ENCODE data around the gene SEMA3F.
A peak's percentile ranks its signal among the peaks of the same experiment; 100 is the strongest.

Gene SEMA3F

DNA sequence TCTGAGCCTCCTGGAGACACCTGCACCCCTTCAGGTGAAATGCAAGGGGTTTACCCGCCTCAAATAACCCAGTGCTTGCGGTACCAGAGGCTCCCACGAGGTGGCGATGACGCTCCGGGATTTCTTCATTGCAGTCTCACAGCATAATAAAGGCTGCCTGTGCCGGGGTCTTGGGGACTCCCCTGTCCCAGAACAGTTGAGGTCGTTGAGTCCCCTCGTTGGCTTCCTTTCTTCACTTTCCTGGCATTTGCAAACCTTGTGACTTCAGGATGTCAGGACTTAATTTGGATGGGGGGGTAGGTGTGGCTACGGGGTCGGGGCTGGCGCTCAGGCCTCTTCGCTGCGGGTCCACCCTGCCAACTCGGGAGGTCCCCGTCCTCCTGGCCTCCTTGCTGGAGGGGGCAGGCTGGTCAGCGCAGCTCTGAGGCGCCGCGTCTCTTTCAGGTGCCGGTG, 37.6 kb downstream of the SEMA3F start:
- DNase-seq (ENCODE audit: low read depth in 2 of 2, low spot score in 1 of 2): peak; percentile 56 to 69

DNA sequence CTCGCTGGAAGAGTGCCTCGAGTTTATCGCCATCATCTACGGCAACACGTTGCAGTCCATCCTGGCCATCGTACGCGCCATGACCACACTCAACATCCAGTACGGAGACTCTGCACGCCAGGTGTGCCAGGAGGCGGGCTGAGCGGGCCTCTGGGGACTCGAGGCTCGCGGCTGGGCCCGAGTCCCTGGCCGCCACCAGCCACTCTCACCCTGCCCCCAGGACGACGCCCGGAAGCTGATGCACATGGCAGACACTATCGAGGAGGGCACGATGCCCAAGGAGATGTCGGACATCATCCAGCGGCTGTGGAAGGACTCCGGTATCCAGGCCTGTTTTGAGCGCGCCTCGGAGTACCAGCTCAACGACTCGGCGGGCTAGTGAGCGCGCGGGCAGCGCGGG, 38.2 kb downstream of the SEMA3F start:
- no peak for DNase-seq (ENCODE audit: low read depth in 2 of 2, low spot score in 1 of 2)

DNA sequence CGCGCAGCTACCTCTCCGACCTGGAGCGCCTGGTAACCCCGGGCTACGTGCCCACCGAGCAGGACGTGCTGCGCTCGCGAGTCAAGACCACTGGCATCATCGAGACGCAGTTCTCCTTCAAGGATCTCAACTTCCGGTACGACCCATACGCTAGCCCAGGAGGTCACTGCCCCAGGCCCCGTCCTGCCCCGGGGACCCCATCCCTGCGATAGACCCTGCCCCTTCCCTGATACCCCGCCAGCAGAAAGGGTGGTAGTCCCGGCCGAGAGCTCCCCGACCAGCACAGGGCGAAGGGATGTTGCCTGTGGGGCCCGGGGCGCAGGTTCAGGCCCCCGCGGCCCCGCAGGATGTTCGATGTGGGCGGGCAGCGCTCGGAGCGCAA, 38.6 kb downstream of the SEMA3F start:
- DNase-seq (ENCODE audit: low read depth in 2 of 2, low spot score in 1 of 2): no peak

DNA sequence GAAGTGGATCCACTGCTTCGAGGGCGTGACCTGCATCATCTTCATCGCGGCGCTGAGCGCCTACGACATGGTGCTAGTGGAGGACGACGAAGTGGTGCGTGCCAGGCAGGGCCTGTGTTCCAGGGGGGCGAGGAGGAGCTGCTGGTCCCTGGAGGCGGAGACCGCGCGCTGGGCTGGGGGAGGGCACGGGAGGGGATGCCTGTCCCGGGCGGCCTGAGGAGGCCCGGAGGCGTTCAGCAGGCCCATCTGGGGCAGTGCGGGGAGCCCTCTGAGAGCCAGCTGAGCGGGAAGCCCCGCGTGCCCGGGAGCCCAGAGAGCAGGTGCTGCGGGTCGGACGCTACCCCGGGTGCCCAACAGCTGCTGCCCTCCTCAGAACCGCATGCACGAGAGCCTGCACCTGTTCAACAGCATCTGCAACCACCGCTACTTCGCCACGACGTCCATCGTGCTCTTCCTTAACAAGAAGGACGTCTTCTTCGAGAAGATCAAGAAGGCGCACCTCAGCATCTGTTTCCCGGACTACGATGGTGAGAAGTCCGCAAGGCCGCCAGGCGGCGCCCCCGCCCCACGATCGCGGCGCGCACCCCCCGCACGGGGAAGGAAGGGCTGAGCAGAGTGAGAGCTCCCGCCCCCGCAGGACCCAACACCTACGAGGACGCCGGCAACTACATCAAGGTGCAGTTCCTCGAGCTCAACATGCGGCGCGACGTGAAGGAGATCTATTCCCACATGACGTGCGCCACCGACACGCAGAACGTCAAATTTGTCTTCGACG, 39.2 kb downstream of the SEMA3F start:
- peak; percentile 53 to 75 for DNase-seq (ENCODE audit: low read depth in 2 of 2, low spot score in 1 of 2)

DNA sequence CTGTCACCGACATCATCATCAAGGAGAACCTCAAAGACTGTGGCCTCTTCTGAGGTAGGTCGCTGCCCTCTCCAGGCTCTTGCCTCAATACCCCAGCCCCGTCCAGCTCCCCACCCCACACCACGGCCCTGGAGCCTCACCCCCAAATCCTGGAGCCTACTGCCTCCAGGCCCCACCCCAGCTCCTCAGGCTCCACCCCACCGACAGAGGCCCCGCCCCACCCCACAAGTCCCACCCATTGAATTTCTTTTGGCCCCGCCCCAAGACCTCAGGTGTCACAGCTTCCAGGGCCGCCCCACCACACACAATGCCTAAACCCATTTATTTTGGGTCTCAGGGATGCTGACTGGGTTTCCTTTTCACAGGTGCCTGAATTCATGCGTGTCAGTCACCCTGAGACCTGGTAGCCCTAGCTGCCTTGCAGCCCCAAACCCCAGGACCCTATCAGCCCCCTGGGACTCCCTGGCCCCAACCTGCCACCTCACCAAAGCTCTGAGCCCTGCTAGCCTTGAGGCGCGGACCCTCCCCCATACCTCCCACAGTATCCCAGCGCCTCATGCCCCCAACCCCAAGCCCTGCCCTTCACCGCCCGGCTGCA, 39.9 kb downstream of the SEMA3F start:
- no peak for DNase-seq (ENCODE audit: low read depth in 2 of 2, low spot score in 1 of 2)

DNA sequence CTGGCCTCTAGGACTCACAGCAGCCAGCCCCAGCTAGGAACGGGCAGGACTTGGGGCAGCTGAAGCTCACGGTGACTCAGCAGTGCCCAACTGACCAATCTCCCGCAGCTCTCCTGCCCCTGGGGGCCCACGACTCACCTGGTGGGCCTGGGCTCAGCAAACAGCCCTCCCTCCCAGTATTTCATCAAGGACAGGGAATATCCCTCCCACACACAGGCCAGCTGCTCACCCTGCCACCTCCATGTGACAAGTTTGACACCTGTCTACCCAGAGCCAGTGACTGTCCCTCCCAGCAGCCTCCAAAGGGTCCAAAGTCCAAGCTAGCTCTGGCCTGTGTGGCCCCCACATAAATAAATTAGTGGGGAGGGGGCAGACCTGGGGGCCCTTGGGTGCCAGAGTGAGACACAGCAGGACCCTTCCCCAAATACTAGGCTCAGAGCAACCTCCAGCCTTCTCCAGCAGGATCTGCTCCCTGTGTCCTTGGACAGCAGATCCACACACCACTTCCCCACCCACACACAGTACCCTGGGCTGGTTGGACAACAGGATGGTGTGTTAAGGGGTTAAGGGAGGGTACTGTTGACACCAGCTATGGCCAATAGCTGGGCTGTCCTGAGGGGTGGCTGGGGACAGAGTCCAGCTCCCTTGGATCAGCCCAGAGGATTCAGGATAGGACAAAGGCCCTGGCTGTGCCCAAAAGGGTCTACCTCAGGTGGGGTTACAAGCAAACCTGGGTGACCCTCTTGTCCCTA, 40.6 kb downstream of the SEMA3F start:
- DNase-seq (ENCODE audit: low read depth in 2 of 2, low spot score in 1 of 2): no peak

DNA sequence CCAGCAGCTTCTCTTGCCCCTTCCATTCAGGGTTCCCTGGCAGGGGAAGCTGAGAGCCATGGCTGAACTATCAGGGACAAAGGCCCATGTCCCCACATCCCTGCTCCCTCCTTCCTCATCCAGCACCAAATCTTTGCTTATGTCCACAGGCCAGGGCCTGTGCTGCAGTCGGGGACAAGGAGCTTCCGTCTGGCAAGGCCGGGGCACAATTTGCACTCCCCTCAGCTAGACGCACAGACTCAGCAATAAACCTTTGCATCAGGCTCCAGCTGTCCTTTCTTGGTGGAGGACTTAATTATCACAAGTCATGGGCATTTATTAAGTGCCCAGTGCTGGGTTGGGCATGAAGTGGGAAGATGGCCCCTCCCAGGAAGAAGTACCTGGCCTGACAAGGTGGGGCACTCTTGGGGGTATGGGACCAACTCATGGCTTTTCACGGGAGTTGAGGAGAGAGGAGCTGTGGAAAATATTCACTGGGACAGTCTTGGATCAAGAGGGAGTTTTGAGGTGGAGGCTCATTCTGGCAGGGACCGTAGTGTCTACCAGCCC, 41.2 kb downstream of the SEMA3F start:
- no peak for DNase-seq (ENCODE audit: low read depth in 2 of 2, low spot score in 1 of 2)

DNA sequence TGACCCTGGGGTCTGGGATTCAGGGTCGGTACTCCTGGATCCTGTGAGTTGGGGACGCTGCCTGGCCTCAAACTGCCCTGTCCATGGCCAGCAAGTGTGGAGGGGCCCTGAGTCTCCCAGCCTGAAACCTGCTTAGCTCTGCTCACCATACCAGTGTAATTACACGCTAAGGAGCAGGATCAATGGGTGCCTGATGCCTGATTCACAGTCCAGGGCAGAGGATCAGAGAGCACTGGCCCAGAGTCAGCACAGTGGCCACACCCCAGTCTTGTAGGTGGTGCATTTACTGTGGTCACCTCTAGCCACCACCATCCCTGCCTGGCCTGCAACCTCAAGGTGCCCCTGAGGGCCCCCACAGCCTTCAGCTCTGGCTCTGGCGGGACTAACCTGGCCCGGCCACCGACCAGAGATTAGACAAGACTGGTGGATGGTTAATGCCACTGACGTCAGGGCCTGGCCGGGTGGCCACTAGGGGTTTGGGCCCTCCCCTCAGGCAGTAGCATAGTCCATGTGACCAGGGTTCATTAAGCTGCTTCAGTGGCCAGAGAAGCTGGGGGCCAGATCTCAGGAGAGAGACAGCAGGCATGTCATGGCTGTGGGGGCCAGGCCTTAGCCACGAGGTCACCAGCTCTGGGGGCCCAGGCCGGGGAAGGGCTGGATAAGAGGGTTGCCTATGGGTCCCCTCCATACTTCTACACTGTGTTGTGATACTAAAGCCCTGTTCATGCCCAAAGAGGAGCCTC, 46.6 kb downstream of the SEMA3F start:
- DNase-seq (ENCODE audit: low read depth in 2 of 2, low spot score in 1 of 2): no peak

DNA sequence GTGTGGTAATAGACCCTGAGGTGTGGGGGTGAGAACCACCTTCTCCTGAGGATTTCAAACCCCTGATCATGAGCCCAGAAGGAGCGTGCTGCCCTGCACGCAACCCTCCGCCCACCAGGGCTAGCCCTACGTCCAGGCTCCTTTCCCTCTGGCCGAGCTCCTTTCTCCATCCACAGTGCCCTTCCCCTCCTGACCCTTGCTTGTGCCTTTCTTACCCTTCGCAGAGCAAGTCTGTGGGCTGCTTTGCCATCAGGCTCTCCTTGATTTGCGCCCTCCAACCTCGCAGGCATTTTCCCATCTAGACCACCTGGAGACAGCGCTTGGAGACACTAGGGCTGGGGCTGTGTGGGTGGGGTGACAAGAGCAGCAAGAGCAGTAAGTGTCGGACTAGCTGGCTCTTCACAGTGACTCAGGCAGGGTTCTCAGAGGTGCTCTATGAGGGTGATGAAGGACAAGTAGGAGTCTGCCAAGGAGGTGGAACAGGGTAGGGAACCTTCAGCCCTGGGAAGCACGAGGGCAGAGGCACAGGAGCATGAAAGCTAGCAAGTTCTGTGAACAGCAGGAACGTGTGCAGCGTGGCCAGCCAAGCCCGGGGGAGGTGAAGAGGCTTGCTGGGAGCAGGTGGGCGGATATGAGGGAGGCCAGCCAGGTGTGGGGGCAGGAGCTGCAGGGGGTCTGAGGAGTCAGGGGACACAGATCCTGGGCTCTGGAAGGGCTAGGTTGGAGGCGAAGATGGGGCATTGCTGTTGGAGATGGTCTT, 47.4 kb downstream of the SEMA3F start:
- no peak for DNase-seq (ENCODE audit: low read depth in 2 of 2, low spot score in 1 of 2)

DNA sequence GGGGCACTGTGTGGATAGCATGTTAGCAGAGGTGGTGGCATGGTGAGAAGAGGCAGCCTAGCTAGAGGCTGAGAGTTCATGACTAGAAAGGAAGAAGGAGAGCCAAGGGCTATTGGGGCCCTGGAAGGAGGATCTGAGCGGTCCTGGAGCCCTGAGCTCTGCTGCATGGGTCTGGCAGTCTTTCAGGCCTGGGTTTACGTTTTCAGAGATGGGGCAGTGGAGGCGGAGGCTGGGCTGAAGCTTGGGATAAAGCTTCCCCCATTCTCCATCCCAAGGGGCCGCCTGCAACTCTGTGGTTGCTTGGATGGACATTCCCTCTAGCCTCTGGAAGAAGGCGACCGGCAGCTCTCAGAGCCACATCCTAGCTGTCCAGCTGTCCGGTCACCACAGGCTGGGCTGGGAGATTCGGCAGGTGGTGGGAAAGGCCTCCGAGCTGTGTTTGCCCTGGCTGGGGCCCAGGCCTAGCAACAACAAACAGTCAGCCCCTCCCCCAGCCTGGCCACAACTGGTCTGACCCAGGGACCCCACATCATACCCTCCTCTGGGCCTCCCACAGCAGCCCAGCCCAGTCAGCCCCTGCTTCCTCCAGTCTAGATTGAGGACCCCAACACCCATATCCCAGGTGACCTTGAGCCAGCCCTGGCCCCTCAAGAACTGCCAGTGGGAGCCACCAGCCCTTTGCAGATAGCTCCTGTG, 48.1 kb downstream of the SEMA3F start:
- no peak for DNase-seq (ENCODE audit: low read depth in 2 of 2, low spot score in 1 of 2)

DNA sequence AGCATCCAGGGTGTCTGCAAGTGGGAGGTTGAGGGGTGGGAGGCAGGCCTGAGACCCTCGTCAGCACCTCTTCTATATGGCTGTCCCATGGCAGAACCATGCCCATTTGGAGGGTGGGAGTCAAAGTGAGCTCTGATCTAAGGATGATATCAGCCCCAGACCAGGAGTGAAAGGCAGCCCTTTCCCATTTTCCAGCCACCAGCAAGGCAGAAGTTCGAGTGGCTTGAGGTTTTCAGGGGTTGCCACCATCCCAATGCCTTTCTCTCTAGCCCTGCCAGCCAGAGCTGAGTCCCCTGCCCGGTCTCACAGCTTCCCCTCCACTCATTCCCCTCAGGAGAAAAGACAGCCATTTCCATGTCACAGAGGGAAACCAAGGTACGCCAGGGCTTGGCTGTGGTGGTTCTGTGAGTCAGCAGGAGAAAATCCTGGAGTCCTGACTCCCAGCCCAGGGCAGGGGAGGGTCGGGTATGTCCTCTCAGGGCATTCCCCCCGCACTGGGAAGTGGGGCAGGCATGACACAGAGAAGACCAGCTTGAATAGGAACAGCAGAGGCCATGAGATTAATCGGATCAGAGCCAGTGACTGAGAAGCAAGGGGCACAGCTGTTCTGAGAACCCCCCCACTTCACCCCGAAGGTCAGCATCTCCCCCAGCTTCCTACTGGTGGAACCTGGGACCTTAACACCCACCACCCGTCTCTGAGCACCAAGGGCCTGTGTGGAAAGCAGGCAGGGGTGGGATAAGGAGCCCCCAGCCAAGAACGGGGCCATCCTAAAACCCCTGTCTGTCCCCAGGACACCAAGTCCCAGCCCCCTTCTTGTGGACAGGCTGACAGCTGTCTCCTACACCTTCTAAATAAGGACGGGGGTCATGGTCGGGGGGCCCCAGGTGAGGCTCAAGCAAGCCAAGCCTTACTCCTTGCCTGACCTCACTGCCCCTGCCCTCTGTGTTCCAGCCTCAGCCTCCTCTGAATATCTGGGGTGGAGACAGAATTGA, 49.0 kb downstream of the SEMA3F start:
- no peak for DNase-seq (ENCODE audit: low read depth in 2 of 2, low spot score in 1 of 2)

DNA sequence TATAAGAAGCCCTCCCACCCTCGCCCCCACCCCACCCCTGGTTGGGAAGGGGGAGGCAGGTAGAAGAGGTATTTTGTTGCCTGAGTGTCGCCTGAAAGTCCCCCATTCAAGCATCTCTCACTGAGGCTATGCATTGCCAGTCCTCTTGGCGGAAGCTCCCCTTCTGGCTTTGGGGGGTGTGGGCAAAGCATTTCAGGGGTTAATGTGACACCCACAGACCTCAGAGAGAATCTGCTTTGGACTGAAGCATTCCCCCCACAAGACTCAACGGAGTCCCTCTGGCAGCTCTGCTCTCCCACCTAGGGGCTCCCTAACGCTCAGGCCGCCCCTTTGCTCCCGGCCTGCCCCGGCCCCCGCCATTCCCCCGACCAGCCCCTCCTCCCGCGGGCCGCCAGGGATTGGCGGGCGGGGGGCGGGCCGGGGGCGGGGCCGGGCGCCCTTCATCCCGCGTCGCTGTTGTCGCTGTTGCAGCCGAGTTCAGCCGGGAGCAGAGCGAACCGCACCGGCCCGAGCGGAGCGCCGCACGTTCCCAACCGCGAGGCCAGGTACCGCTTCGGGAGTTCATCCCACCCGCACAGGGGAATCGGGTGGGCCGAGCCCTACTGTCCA, 49.8 kb downstream of the SEMA3F start, which contains the start of gene SLC38A3:
Gene SLC38A3, plus strand, starts transcription at position 468 of the 609 bp plus-strand sequence. CDS start 8,929 bp downstream, outside the sequence.
- no peak for DNase-seq (ENCODE audit: low read depth in 2 of 2, low spot score in 1 of 2)

DNA sequence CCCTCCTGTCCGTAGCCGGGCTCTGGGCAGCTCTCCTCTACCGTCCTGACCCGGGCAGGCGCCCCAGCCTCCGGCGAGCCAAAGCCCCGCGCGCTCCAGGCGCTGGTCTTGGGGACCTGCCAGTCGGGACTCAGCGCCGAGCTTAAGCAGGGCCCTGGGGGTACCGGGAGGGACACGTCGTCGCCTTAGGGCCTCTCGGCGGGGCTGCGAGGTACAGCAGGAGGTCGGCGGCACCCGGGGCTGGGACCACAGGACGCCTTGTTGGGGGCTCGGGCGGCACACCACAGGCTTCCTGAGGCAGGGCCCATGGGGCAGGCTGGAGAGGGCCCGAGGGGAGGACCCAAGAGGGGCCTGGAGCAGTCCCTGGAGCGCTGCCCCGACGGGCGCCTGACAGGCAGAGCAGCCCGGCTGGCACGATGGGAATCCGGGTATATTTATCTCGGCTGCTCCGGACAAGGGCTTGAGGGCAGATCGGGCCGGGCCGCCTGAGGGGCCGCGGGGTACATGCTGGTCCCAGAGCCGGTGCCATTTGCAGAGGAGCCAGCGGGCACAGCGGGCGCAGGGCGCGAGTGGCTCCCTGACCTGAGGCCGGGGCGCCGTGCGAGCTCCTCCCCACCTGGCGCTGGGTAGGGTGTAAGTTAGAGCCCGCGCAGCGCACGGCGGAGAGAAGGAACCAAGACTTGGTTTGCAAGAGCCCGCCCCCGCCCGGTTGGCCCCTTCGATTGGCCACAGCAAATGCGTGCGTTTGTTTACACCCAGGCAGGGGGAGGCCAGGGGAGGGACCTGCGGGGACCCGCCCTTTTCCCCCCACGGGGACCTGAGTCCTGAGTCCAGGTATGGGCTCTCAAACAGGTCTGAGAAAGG, 50.5 kb downstream of the SEMA3F start:
- DNase-seq (ENCODE audit: low read depth in 2 of 2, low spot score in 1 of 2): no peak

DNA sequence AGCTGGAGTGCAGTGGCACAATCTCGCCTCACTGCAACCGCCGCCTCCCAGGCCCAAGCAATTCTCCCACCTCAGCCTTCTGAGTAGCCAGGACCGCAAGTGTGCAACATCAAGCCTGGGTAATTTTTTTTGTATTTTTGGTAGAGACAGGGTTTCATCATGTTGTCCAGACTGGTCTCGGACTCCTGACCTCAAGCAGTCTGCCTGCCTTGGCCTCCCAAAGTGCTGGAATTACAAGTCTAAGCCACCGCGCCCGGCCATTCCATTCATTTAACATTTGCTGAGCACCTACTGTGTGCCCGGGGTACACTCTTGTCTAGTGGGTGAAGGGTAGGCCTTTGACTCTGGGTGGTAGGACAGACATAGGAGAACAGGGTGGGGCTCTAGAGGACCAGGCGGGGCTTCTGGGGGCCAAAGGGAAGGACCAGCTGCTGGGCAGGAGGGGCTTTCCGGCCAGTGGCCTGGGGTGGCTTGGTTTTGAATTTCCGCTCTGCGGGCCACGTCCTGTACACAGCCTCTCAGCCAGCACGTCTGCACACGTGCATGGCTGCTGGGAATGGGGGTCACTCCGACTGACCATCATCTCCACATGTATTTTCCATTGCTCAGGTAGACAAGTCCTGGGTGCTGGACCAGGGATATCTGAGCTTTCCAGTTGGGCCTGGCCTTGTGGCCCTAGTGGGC, 52.4 kb downstream of the SEMA3F start:
- DNase-seq (ENCODE audit: low read depth in 2 of 2, low spot score in 1 of 2): no peak

DNA sequence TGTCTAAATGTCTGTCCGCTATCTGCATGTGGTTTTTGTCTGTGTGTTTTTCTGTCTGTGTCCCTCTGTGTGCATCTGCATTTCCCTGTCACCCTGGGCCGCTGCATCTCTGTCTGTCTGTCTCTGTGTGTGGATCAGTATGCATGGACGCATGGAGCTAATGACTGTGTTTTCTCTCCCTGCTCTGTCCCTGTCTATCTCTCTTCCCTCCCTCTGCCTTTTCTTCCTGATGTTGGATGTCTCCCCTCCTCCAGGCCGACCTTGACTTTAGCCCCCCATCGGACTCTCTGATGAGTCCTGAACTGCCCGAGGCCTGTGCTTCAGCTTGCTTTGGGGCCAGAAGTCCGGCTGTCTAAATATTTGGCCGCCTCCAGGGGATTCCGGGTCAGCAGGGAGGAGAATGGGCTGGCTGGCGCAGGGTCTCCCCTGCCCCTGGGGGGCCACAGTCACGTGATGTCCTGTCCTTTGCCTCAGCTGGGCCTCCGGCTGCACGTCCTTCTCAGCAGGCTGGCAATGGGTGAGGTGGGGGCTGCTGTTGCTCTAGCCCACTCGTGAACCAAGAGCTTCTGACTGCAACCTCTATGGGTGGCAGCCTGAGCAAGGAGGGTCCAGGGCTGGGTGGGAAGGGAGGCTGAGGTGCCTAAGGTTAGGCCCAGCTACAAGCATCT, 53.7 kb downstream of the SEMA3F start:
- DNase-seq (ENCODE audit: low read depth in 2 of 2, low spot score in 1 of 2): no peak

DNA sequence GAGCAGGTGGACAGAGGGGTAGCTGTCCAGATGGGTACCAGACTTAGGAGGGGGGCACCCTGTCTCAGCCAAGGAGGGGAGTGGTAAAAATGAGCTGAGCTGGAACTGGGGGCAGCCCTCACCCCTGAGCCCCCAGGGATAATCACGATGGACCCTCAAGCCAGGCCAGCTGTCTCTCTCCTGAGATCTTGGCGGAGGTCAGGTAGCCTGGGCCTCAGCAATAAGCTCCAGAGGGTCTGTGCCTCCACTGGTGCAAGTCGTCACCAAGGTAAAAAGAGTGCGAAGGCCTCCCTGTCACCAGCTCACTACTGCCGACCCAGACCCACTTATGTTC, 55.0 kb downstream of the SEMA3F start:
- no peak for DNase-seq (ENCODE audit: low read depth in 2 of 2, low spot score in 1 of 2)

Data from stimulated activated CD8-positive, alpha-beta memory T cell treated with anti-CD3 and anti-CD28 coated beads, Interleukin-4, amount 100 ng/mL, for 1 hour (primary cell).